ENCODE results near the gene DHX30.

DNA sequence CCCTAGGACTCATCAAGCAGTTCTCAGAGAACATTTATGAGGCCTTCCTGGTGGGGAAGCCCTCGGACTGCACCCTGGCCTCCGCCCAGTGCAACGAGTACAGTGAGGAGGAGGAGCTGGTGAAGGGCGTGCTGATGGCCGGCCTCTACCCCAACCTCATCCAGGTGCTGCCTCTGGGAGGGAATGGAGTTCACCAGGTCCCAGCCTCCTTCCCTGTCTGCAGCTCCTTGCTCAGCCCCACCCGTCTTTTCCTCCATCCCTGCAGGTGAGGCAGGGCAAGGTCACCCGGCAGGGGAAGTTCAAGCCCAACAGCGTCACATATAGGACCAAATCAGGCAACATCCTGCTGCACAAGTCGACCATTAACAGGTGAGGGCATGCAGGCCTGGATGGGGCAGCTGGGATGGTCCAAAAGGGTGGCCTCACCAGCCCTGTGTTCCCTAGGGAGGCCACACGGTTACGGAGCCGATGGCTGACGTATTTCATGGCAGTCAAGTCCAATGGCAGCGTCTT lies 46.3 kb downstream of the DHX30 start:
- TF ChIP-seq EP300 (IDR thresholded peaks at IDR 0.05) = no peak
- no peak for TF ChIP-seq CTCF (IDR thresholded peaks at IDR 0.05)
- no peak for TF ChIP-seq POLR2A (IDR thresholded peaks at IDR 0.05)
- TF ChIP-seq POLR2AphosphoS5 (IDR thresholded peaks at IDR 0.05) = no peak
